NB4 (cell line): Measurements from ENCODE around the gene FNBP1L.

Experiments
- DNase-seq: peaks from one replicate; pipeline ENCODE4 v3.0.0; 2010; ENCODE audit warnings: low read depth
- H3K4me3 ChIP-seq: one replicate; pipeline ENCODE4 v1.5.1; 2011; ENCODE audit warnings: mild to moderate bottlenecking, low read depth, low read length, moderate library complexity
- MAX ChIP-seq: IDR thresholded peaks from 2 replicates; pipeline ENCODE4 v1.6.1; 2011; ENCODE audit warnings: low read depth, low read length
- MYC ChIP-seq: IDR thresholded peaks from 2 replicates; pipeline ENCODE4 v1.6.1; 2011; ENCODE audit warnings: low read depth, low read length
- POLR2A ChIP-seq: IDR thresholded peaks from 2 replicates; pipeline ENCODE4 v1.6.1; 2011; ENCODE audit warnings: mild to moderate bottlenecking; ENCODE audit not compliant: insufficient read length; ENCODE audit errors: extremely low read depth
- TF ChIP-seq, protein P1 (sequence below): IDR thresholded peaks from one replicate; pipeline ENCODE4 v1.5.1; 2012; ENCODE audit warnings: low read depth, low read length

Gene FNBP1L

GRCh38 chr1:93440706-93441105 is 7.2 kb upstream of the FNBP1L start:
- DNase-seq = no peak
- TF ChIP-seq MAX (no peak), MYC (no peak), POLR2A (no peak)
- TF ChIP-seq, protein P1, sequence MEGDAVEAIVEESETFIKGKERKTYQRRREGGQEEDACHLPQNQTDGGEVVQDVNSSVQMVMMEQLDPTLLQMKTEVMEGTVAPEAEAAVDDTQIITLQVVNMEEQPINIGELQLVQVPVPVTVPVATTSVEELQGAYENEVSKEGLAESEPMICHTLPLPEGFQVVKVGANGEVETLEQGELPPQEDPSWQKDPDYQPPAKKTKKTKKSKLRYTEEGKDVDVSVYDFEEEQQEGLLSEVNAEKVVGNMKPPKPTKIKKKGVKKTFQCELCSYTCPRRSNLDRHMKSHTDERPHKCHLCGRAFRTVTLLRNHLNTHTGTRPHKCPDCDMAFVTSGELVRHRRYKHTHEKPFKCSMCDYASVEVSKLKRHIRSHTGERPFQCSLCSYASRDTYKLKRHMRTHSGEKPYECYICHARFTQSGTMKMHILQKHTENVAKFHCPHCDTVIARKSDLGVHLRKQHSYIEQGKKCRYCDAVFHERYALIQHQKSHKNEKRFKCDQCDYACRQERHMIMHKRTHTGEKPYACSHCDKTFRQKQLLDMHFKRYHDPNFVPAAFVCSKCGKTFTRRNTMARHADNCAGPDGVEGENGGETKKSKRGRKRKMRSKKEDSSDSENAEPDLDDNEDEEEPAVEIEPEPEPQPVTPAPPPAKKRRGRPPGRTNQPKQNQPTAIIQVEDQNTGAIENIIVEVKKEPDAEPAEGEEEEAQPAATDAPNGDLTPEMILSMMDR = no peak
- H3K4me3 ChIP-seq = no peak overlapping the region

DNA sequence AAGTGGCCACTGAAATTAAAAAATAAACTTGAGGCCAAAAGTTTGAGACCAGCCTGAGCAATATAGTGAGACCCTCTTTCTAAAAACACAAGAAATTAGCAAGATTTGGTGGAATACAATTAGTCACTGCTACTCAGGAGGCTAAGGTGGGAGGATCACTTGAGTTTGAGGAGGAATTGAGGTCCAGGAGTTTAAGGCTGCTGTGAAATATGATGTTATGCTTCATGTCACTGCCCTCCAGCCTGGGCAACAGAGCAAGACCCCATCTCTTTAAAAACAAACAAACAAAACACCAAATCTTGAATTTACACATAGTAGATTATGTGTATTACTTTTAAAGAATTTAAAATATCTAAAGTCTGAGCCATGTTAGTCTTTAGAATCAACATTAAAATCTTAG is 6.3 kb upstream of the FNBP1L start:
- no peak overlapping the region for H3K4me3 ChIP-seq
- DNase-seq = no peak
- TF ChIP-seq MYC (no peak), MAX (no peak)
- TF ChIP-seq, protein P1 = no peak

DNA sequence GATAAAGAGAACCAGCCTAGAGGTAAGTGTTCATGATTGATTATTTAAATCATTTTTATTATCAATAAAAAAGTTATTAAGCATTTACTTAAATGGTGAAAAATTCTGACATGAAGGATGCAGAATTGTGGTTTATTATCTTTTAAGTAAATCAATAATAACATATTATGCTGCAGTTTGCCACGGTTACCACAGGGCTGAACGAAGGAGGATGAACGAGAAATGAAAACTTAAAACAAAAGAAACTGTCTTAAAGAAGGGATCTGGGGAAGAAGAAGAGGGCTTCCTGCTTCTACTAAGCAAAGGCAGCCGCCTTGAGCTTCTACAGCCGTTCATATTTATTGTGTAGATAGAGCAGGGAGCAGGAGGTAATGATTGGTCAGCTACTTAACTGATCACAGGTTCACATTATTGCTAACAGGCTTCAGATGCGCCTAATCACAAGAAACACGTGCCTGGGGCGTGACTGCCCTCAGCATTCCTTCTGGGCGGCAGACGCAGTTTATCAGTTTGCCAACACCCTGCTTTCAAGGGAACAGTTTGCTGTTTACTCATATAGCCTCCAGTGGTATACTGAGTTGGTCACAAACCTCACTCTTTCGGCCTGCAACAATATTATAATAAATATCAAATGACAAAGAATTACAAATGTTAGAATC is 5.8 kb upstream of the FNBP1L start:
- H3K4me3 ChIP-seq = no peak overlapping the region
- TF ChIP-seq POLR2A (no peak), MAX (no peak), MYC (no peak)
- TF ChIP-seq, protein P1 = no peak
- no peak for DNase-seq

- DNase-seq = no peak
- TF ChIP-seq MYC = no peak
- no peak overlapping the region for H3K4me3 ChIP-seq
These were observed 5.2 kb upstream of the FNBP1L start for GRCh38 chr1:93442741-93443140.

- no peak overlapping the region for H3K4me3 ChIP-seq
- TF ChIP-seq MYC (no peak), POLR2A (no peak), MAX (no peak)
- TF ChIP-seq, protein P1 = no peak
- no peak for DNase-seq
These were observed 4.5 kb upstream of the FNBP1L start for GRCh38 chr1:93443454-93443853.

DNA sequence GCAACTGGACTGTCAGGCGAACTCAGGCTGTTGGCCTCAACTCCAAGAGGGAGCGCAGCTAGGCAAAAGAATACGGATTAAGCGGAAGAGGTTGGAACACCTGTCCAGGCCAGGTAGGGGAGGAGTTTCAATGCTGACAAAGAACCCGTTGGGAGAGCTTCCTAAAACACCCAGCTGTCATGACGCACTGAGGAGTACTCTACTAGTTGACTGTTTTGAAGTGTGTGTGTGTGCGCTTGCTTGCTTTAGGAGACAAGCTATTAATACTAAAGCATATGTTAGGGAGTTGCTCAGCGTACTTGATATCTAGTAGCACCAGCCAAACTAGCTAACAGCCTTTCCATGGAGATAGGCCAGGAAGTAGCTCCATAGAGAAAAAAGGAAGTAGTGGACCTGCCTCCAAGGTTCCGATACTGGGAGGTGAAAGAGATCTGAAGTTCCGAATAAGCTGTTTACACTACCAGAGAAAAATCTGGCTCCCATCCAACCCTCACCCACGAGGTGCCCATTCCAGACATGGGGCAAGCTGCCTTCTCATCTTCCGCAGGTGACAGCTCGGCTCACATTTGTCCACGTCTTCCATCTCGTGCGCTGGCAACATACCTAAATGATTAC is 974 bp upstream of the FNBP1L start:
- TF ChIP-seq MYC = no peak
- no peak for TF ChIP-seq MAX
- TF ChIP-seq, protein P1 = no peak
- TF ChIP-seq POLR2A = no peak
- peak overlapping the region; percentile 50 for H3K4me3 ChIP-seq
- no peak for DNase-seq
